ENCODE measurements around the gene PERCC1. TPM values are rescaled to one million over a fixed set of nuclear protein-coding genes. Genes with fewer than 3 reads are reported as not detected.

PERCC1 gene
- total RNA-seq, 1 donor from 2014 or later: not detected

GRCh38 chr16:1393613-1394176 is 37.2 kb upstream of the PERCC1 start:
- no peak overlapping the region for H3K9ac ChIP-seq (ENCODE audit: low read length)
- H3K9me3 ChIP-seq (ENCODE audit: insufficient read depth, low read depth, low read length): no peaks in the 10 kb centered on the region
- no peak for FAIRE-seq
- H3K36me3 ChIP-seq (ENCODE audit: insufficient read depth, low read length): no peaks in the 10 kb centered on the region
- no peak overlapping the region for H3K4me2 ChIP-seq (ENCODE audit: low read length)
- Mint-ChIP-seq H3K9me3 (ENCODE audit: unreplicated experiment) (no peaks in the 10 kb centered on the region), H3K36me3 (ENCODE audit: low read depth, unreplicated experiment) (peaks cover 19% of the 10 kb centered on the region), H3K27me3 (ENCODE audit: low read depth, unreplicated experiment) (no peaks in the 10 kb centered on the region), H3K27ac (ENCODE audit: unreplicated experiment) (no peak overlapping the region), H3K4me3 (ENCODE audit: unreplicated experiment) (no peak overlapping the region), H3K4me1 (ENCODE audit: low read depth, unreplicated experiment) (no peaks in the 10 kb centered on the region)
- no peaks in the 10 kb centered on the region for H3K79me2 ChIP-seq (ENCODE audit: insufficient read depth, low read length)
- no peak overlapping the region for H3K4me3 ChIP-seq (ENCODE audit: insufficient read depth, low read depth, low read length)
- no peak overlapping the region for H3K27ac ChIP-seq (ENCODE audit: low read depth, low read length)
- H4K20me1 ChIP-seq (ENCODE audit: insufficient read depth, low read length): no peaks in the 10 kb centered on the region
- no peak for DNase-seq (ENCODE audit: low read depth)
- H3K27me3 ChIP-seq (ENCODE audit: insufficient read depth, low read length): no peaks in the 10 kb centered on the region
- H3K4me1 ChIP-seq (ENCODE audit: insufficient read depth, low read length): no peaks in the 10 kb centered on the region
- TF ChIP-seq EZH2 (IDR thresholded peaks at IDR 0.05; ENCODE audit: insufficient read depth, low read length) (no peak), CTCF (IDR thresholded peaks at IDR 0.05; ENCODE audit: insufficient read depth, low read depth, low read length) (no peak)
- no peak overlapping the region for H2AFZ ChIP-seq (ENCODE audit: low read depth, low read length)

- no peaks in the 10 kb centered on the region for H3K9me3 ChIP-seq (ENCODE audit: insufficient read depth, low read depth, low read length)
- H3K4me3 ChIP-seq (ENCODE audit: insufficient read depth, low read depth, low read length): no peak overlapping the region
- H3K27me3 ChIP-seq (ENCODE audit: insufficient read depth, low read length): no peaks in the 10 kb centered on the region
- no peaks in the 10 kb centered on the region for H4K20me1 ChIP-seq (ENCODE audit: insufficient read depth, low read length)
- H2AFZ ChIP-seq (ENCODE audit: low read depth, low read length): no peak overlapping the region
- Mint-ChIP-seq H3K27me3 (ENCODE audit: low read depth, unreplicated experiment) (no peaks in the 10 kb centered on the region), H3K36me3 (ENCODE audit: low read depth, unreplicated experiment) (peaks cover 19% of the 10 kb centered on the region), H3K9me3 (ENCODE audit: unreplicated experiment) (no peaks in the 10 kb centered on the region), H3K4me1 (ENCODE audit: low read depth, unreplicated experiment) (no peaks in the 10 kb centered on the region), H3K4me3 (ENCODE audit: unreplicated experiment) (no peak overlapping the region), H3K27ac (ENCODE audit: unreplicated experiment) (no peak overlapping the region)
- FAIRE-seq (no peak), DNase-seq (ENCODE audit: low read depth) (no peak)
- H3K79me2 ChIP-seq (ENCODE audit: insufficient read depth, low read length): no peaks in the 10 kb centered on the region
- H3K4me1 ChIP-seq (ENCODE audit: insufficient read depth, low read length): no peaks in the 10 kb centered on the region
- H3K27ac ChIP-seq (ENCODE audit: low read depth, low read length): no peak overlapping the region
- H3K36me3 ChIP-seq (ENCODE audit: insufficient read depth, low read length): no peaks in the 10 kb centered on the region
- no peak for TF ChIP-seq CTCF (IDR thresholded peaks at IDR 0.05; ENCODE audit: insufficient read depth, low read depth, low read length)
- TF ChIP-seq EZH2 (IDR thresholded peaks at IDR 0.05; ENCODE audit: insufficient read depth, low read length): no peak
- H3K9ac ChIP-seq (ENCODE audit: low read length): no peak overlapping the region
- H3K4me2 ChIP-seq (ENCODE audit: low read length): no peak overlapping the region
Observed at GRCh38 chr16:1394367-1394951, 36.4 kb upstream of the PERCC1 start.

- H3K27ac Mint-ChIP-seq (ENCODE audit: unreplicated experiment): no peak overlapping the region
- DNase-seq (ENCODE audit: low read depth): no peak
- FAIRE-seq: no peak
- Histone ChIP-seq H3K4me2 (ENCODE audit: low read length) (no peak overlapping the region), H3K36me3 (ENCODE audit: insufficient read depth, low read length) (no peaks in the 10 kb centered on the region), H3K4me1 (ENCODE audit: insufficient read depth, low read length) (no peaks in the 10 kb centered on the region), H3K4me3 (ENCODE audit: insufficient read depth, low read depth, low read length) (no peak overlapping the region), H2AFZ (ENCODE audit: low read depth, low read length) (no peak overlapping the region), H3K9ac (ENCODE audit: low read length) (no peak overlapping the region), H3K27ac (ENCODE audit: low read depth, low read length) (no peak overlapping the region), H4K20me1 (ENCODE audit: insufficient read depth, low read length) (no peaks in the 10 kb centered on the region), H3K9me3 (ENCODE audit: insufficient read depth, low read depth, low read length) (no peaks in the 10 kb centered on the region), H3K79me2 (ENCODE audit: insufficient read depth, low read length) (no peaks in the 10 kb centered on the region), H3K27me3 (ENCODE audit: insufficient read depth, low read length) (no peaks in the 10 kb centered on the region)
- no peaks in the 10 kb centered on the region for H3K9me3 Mint-ChIP-seq (ENCODE audit: unreplicated experiment)
- H3K27me3 Mint-ChIP-seq (ENCODE audit: low read depth, unreplicated experiment): no peaks in the 10 kb centered on the region
- TF ChIP-seq EZH2 (IDR thresholded peaks at IDR 0.05; ENCODE audit: insufficient read depth, low read length): no peak
- TF ChIP-seq CTCF (IDR thresholded peaks at IDR 0.05; ENCODE audit: insufficient read depth, low read depth, low read length): no peak
- H3K4me3 Mint-ChIP-seq (ENCODE audit: unreplicated experiment): no peak overlapping the region
- peaks cover 21% of the 10 kb centered on the region for H3K36me3 Mint-ChIP-seq (ENCODE audit: low read depth, unreplicated experiment)
- H3K4me1 Mint-ChIP-seq (ENCODE audit: low read depth, unreplicated experiment): no peaks in the 10 kb centered on the region
Observed at GRCh38 chr16:1395444-1396031, 35.3 kb upstream of the PERCC1 start.

Measured in astrocyte (in vitro differentiated cells and primary cell).